HFFc6 (cell line): ENCODE data around the gene BAHCC1. TPM values are rescaled to one million over a fixed set of nuclear protein-coding genes. Genes with fewer than 3 reads are reported as not detected.

Source experiments
- DNase-seq: peaks from one replicate; pipeline ENCODE4 v3.0.0-alpha.2; 2018
- H3K27ac Mint-ChIP-seq: 2 replicates; pipeline ENCODE4 v1.8.0; 2020; ENCODE audit warnings: mild to moderate bottlenecking, mixed read lengths
- H3K27me3 Mint-ChIP-seq: 2 replicates; pipeline ENCODE4 v1.8.0; 2021; ENCODE audit warnings: mild to moderate bottlenecking, moderate library complexity, mixed read lengths; ENCODE audit not compliant: insufficient read depth
- H3K36me3 Mint-ChIP-seq: 2 replicates; pipeline ENCODE4 v1.8.0; 2021; ENCODE audit warnings: low read depth, mixed read lengths
- H3K4me1 Mint-ChIP-seq: 2 replicates; pipeline ENCODE4 v1.8.0; 2020; ENCODE audit warnings: low read depth, mixed read lengths
- H3K4me3 Mint-ChIP-seq: 2 replicates; pipeline ENCODE4 v1.8.0; 2020; ENCODE audit warnings: mild to moderate bottlenecking, moderate library complexity, mixed read lengths
- H3K9me3 Mint-ChIP-seq: 2 replicates; pipeline ENCODE4 v1.8.0; 2020; ENCODE audit warnings: mild to moderate bottlenecking, mixed read lengths
- CTCF ChIP-seq: fragments of 200-600 bp; sonication (generic); IDR thresholded peaks from 2 replicates; pipeline ENCODE4 v1.5.0; 2021; ENCODE audit warnings: antibody characterized with exemption, mild to moderate bottlenecking
- total RNA-seq, 6 experiments: library from RNA; stranded (reverse); fragmentation: NEBNext Ultra II Directional; extraction: Animal tissue kit (Norgen Biotek cat#: 25700); gene quantifications; 2 replicates in 1 of 6; 3 replicates in 5 of 6; pipeline ENCODE4 v1.2.3, GENCODE V29; 2021

The BAHCC1 gene
- total RNA-seq, 6 experiments from 2014 or later: 7.3 to 9.7 (median 8.3) TPM

GRCh38 chr17:81405411-81405872 lies 10.2 kb downstream of the BAHCC1 start:
- Mint-ChIP-seq H3K4me3 (no peak overlapping the region), H3K27ac (no peak overlapping the region), H3K36me3 (no peaks in the 10 kb centered on the region), H3K27me3 (no peaks in the 10 kb centered on the region), H3K4me1 (peaks cover 14% of the 10 kb centered on the region), H3K9me3 (no peaks in the 10 kb centered on the region)
- no peak for TF ChIP-seq CTCF
- DNase-seq: no peak

DNA sequence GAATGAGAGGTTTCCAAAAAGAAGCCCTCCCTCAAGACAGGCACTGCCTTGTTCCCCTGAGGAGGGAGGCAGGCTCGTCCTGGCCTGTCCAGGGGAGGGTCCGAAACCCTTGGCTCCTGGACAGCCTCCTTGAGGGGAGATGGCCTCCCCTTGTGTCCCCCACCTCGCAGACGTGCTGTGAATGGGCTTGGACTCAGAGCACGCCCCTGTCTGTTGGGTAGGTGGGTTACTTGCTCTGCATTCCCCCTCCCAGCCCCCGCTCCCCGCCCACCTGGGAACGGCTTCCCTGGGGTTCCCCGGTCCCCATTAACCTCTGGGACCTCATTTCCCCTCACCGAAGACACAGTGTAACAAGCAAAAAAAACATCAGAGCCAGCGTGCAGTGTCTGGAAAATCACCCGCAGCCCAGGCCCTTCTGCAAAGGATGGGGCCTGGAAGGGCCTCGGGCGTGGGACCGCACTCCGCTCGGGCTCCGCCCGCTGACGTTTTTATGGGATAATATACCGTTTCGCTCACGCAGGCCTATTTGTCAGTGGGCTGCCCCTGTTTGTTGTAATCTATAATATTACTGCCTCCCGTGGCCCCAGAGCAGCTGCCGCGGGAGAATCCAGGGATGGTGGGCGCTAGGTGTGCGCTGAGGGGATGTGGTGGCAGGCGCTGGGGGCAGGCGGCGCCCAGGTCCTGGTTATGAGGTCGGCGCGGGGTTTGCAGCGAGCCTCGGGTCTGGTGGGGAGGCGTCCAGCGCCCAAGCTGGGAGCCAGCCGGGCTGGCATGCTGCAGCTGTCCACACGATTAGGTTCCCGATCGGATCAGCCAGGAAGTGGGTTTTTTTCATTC lies 11.1 kb downstream of the BAHCC1 start:
- DNase-seq: no peak
- H3K9me3 Mint-ChIP-seq: no peaks in the 10 kb centered on the region
- no peaks in the 10 kb centered on the region for H3K27me3 Mint-ChIP-seq
- H3K36me3 Mint-ChIP-seq: no peaks in the 10 kb centered on the region
- H3K4me3 Mint-ChIP-seq: no peak overlapping the region
- no peak overlapping the region for H3K27ac Mint-ChIP-seq
- H3K4me1 Mint-ChIP-seq: peaks cover 6% of the 10 kb centered on the region
- TF ChIP-seq CTCF: no peak

DNA sequence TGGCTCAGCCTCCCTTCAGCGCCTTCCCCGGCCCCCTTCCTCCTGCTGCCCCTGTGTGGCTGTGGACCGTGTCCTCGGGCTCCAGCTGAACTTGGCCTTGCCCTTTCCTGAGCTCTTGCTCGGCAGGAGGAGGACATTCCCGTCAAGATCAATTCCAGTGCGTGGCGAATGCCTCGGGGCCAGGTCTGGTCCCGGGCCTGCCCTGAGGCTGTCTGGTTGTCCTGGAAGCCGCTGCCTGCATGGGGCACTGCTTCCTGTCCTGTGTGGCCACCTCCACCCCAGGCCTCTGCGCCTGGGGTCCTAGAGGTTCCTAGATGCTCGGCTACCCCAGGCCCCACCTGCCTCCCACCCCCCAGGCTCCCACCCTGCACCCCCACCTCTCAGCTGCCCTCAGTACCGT lies 12.8 kb downstream of the BAHCC1 start:
- Mint-ChIP-seq H3K27ac (no peak overlapping the region), H3K36me3 (no peaks in the 10 kb centered on the region), H3K27me3 (0 out of 2 replicates have a peak, but pooled peaks cover 3% of the 10 kb centered on the region), H3K4me1 (no peaks in the 10 kb centered on the region; the same call in none of the 2 replicates), H3K4me3 (no peak overlapping the region), H3K9me3 (no peaks in the 10 kb centered on the region)
- no peak for TF ChIP-seq CTCF
- no peak for DNase-seq

GRCh38 chr17:81409190-81409935 lies 14.1 kb downstream of the BAHCC1 start:
- Mint-ChIP-seq H3K4me1 (no peaks in the 10 kb centered on the region; the same call in none of the 2 replicates), H3K27ac (no peak overlapping the region), H3K36me3 (no peaks in the 10 kb centered on the region), H3K4me3 (no peak overlapping the region), H3K27me3 (0 out of 2 replicates have a peak, but pooled peaks cover 3% of the 10 kb centered on the region), H3K9me3 (no peaks in the 10 kb centered on the region)
- no peak for TF ChIP-seq CTCF
- DNase-seq: no peak

- no peak for DNase-seq
- Mint-ChIP-seq H3K27me3 (peaks cover 3% of the 10 kb centered on the region; the same call in 1 of the 2 replicates), H3K4me3 (no peak overlapping the region), H3K27ac (no peak overlapping the region), H3K4me1 (peaks cover under 1% of the 10 kb centered on the region), H3K36me3 (no peaks in the 10 kb centered on the region), H3K9me3 (no peaks in the 10 kb centered on the region)
- no peak for TF ChIP-seq CTCF
Observed at GRCh38 chr17:81410852-81411251, 15.6 kb downstream of the BAHCC1 start.
